Gastroesophageal sphincter (tissue), 4 donors: Measurements from ENCODE around the gene TNIP1. TPM values are rescaled to one million over a fixed set of nuclear protein-coding genes. Genes with fewer than 3 reads are reported as not detected.

Experiments used
- ATAC-seq: fragments of 150-250 bp; one replicate; pipeline ENCODE4 v1.9.1; 2016; ENCODE audit warnings: mild to moderate bottlenecking, moderate library complexity
- H3K27ac ChIP-seq, 4 donors: fragments of 200-600 bp; sonication (generic) in 3 of 4; 1 replicate in 3 of 4; 2 replicates in 1 of 4; pipeline ENCODE4 v1.5.1; 2016 to 2019
- H3K27me3 ChIP-seq: fragments of 200-600 bp; sonication (generic); one replicate; pipeline ENCODE4 v1.5.1; 2019
- H3K36me3 ChIP-seq, 2 donors: fragments of 200-600 bp; sonication (generic); one replicate each; pipeline ENCODE4 v1.5.1; 2019; ENCODE audit warnings: control low read depth in 1 of 2
- H3K4me1 ChIP-seq, 3 donors: fragments of 200-600 bp; sonication (generic); 1 replicate in 2 of 3; 2 replicates in 1 of 3; pipeline ENCODE4 v1.5.1; 2016 to 2019; ENCODE audit warnings: control low read depth in 2 of 3
- H3K4me3 ChIP-seq, 2 donors: fragments of 200-600 bp; sonication (generic); one replicate each; pipeline ENCODE4 v1.5.1; 2019; ENCODE audit warnings: mild to moderate bottlenecking in 1 of 2, moderate library complexity in 1 of 2
- H3K9me3 ChIP-seq, 3 donors: fragments of 200-600 bp; sonication (generic); one replicate each; pipeline ENCODE4 v1.5.1; 2017 to 2019; ENCODE audit warnings: control low read depth in 2 of 3
- EP300 ChIP-seq: sonication (generic); formaldehyde crosslinking; IDR thresholded peaks from one replicate; pipeline ENCODE4 v1.6.1; 2017; ENCODE audit warnings: antibody characterized with exemption, mild to moderate bottlenecking
- POLR2A ChIP-seq, 2 donors: fragments of 450-650 bp; IDR thresholded peaks; one replicate each; pipeline ENCODE4 v1.6.1; 2017; ENCODE audit warnings: antibody characterized with exemption in 2 of 2, mild to moderate bottlenecking in 2 of 2, moderate library complexity in 1 of 2
- POLR2AphosphoS5 ChIP-seq: sonication (generic); formaldehyde crosslinking; IDR thresholded peaks from one replicate; pipeline ENCODE4 v1.6.1; 2017; ENCODE audit warnings: antibody characterized with exemption
- WGBS, 2 donors: methylation state at CpG; one replicate each; pipeline ENCODE4 v1.1.5; 2018; ENCODE audit warnings: low coverage in 1 of 2; 5-methylcytosine and 5-hydroxymethylcytosine counted together
- total RNA-seq, 4 donors: library from RNA; depleted of rRNA; stranded (reverse); fragments of >200 nt; gene quantifications; one replicate each; pipeline ENCODE4 v1.1.0, GENCODE V29; 2016
- TF ChIP-seq, protein P1 (sequence below), 4 experiments: fragments of 200-600 bp in 2 of 4; fragments of 450-650 bp in 2 of 4; sonication (generic) in 1 of 4; IDR thresholded peaks; one replicate each; pipeline ENCODE4 v1.5.1; 2017 to 2019; ENCODE audit warnings: antibody characterized with exemption in 4 of 4, mild to moderate bottlenecking in 2 of 4, moderate library complexity in 2 of 4

The TNIP1 gene
- total RNA-seq, 4 donors from 2014 or later = 74.2 to 142 (median 97.9) TPM

DNA sequence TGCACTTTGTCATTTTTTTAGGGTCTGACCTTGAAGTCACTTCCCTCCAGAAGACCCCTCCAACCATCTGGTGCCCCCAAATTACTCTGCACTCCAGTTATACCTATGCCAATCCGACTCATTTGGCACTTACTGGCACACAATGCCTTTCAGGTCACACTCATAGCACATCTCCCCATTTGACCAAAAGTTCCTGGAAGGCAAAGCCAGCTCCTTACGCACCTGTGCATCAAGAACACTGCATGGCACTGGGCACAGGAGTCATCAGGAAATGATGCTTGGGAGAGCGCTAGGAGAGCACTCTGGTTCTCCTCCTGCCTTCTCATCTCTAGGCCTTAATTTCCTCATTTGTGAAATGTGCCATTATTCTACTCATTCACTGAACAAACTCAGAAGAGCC lies 2.9 kb downstream of the TNIP1 start:
- 91% methylated on average over 3 of the region's 3 CpGs; no CpG with 5 or more reads in 1 of the 2 donors for WGBS, 2 donors
- ATAC-seq = no peak
- no peak overlapping the region for H3K4me3 ChIP-seq
- no peaks in the 10 kb centered on the region for H3K9me3 ChIP-seq
- H3K4me1 ChIP-seq = peaks cover 0 to 64% (median 13%) of the 10 kb centered on the region in 3 donors
- H3K27ac ChIP-seq = no peak overlapping the region
- no peak for TF ChIP-seq EP300
- TF ChIP-seq, protein P1, sequence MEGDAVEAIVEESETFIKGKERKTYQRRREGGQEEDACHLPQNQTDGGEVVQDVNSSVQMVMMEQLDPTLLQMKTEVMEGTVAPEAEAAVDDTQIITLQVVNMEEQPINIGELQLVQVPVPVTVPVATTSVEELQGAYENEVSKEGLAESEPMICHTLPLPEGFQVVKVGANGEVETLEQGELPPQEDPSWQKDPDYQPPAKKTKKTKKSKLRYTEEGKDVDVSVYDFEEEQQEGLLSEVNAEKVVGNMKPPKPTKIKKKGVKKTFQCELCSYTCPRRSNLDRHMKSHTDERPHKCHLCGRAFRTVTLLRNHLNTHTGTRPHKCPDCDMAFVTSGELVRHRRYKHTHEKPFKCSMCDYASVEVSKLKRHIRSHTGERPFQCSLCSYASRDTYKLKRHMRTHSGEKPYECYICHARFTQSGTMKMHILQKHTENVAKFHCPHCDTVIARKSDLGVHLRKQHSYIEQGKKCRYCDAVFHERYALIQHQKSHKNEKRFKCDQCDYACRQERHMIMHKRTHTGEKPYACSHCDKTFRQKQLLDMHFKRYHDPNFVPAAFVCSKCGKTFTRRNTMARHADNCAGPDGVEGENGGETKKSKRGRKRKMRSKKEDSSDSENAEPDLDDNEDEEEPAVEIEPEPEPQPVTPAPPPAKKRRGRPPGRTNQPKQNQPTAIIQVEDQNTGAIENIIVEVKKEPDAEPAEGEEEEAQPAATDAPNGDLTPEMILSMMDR (IDR thresholded peaks at IDR 0.05) = no peak
- no peak for TF ChIP-seq POLR2A (IDR thresholded peaks at IDR 0.05)
- TF ChIP-seq POLR2AphosphoS5 = no peak
- H3K27me3 ChIP-seq = no peaks in the 10 kb centered on the region
- H3K36me3 ChIP-seq = peaks cover 0 to 19% of the 10 kb centered on the region in 2 donors

GRCh38 chr5:151077419-151077818 lies 3.4 kb downstream of the TNIP1 start:
- TF ChIP-seq POLR2AphosphoS5 (no peak), POLR2A (IDR thresholded peaks at IDR 0.05) (no peak), EP300 (no peak)
- TF ChIP-seq, protein P1 (IDR thresholded peaks at IDR 0.05) = no peak
- Histone ChIP-seq H3K27me3 (no peaks in the 10 kb centered on the region), H3K27ac (no peak overlapping the region), H3K36me3 (peaks cover 0 to 19% of the 10 kb centered on the region in 2 donors), H3K9me3 (no peaks in the 10 kb centered on the region), H3K4me1 (peaks cover 0 to 64% (median 17%) of the 10 kb centered on the region in 3 donors), H3K4me3 (no peak overlapping the region)
- ATAC-seq = no peak
- WGBS, 2 donors = 100% methylated on average over 1 of the region's 9 CpGs; no CpG with 5 or more reads in 1 of the 2 donors

GRCh38 chr5:151076616-151077015 lies 4.2 kb downstream of the TNIP1 start:
- Histone ChIP-seq H3K4me3 (no peak overlapping the region), H3K27ac (no peak overlapping the region), H3K27me3 (no peaks in the 10 kb centered on the region), H3K36me3 (peaks cover 0 to 19% of the 10 kb centered on the region in 2 donors), H3K9me3 (no peaks in the 10 kb centered on the region), H3K4me1 (peaks cover 0 to 64% (median 21%) of the 10 kb centered on the region in 3 donors)
- 93 to 100% methylated on average over 1 to 2 of the region's 6 CpGs for WGBS, 2 donors
- TF ChIP-seq POLR2A (IDR thresholded peaks at IDR 0.05) = no peak
- no peak for TF ChIP-seq EP300
- TF ChIP-seq POLR2AphosphoS5 = no peak
- TF ChIP-seq, protein P1 (IDR thresholded peaks at IDR 0.05) = no peak
- ATAC-seq = no peak

GRCh38 chr5:151075698-151076331 lies 5.0 kb downstream of the TNIP1 start:
- peaks cover 0 to 19% of the 10 kb centered on the region in 2 donors for H3K36me3 ChIP-seq
- 100% methylated on average over 1 of the region's 5 CpGs; no CpG with 5 or more reads in 1 of the 2 donors for WGBS, 2 donors
- ATAC-seq = no peak
- H3K9me3 ChIP-seq = no peaks in the 10 kb centered on the region
- no peak overlapping the region for H3K27ac ChIP-seq
- H3K27me3 ChIP-seq = no peaks in the 10 kb centered on the region
- peaks cover 0 to 70% (median 23%) of the 10 kb centered on the region in 3 donors for H3K4me1 ChIP-seq
- no peak overlapping the region for H3K4me3 ChIP-seq
- TF ChIP-seq POLR2A (IDR thresholded peaks at IDR 0.05) (no peak), POLR2AphosphoS5 (no peak), EP300 (no peak)
- TF ChIP-seq, protein P1 (IDR thresholded peaks at IDR 0.05) = no peak

- Histone ChIP-seq H3K4me1 (peaks cover 0 to 76% (median 32%) of the 10 kb centered on the region in 3 donors), H3K36me3 (peaks cover 0 to 19% of the 10 kb centered on the region in 2 donors), H3K27me3 (no peaks in the 10 kb centered on the region), H3K9me3 (no peaks in the 10 kb centered on the region), H3K27ac (no peak overlapping the region), H3K4me3 (no peak overlapping the region)
- 92 to 97% methylated on average over 2 of the region's 2 CpGs for WGBS, 2 donors
- TF ChIP-seq, protein P1 (IDR thresholded peaks at IDR 0.05) = no peak
- no peak for TF ChIP-seq POLR2A (IDR thresholded peaks at IDR 0.05)
- no peak for TF ChIP-seq EP300
- no peak for TF ChIP-seq POLR2AphosphoS5
- ATAC-seq = no peak
Observed at GRCh38 chr5:151074557-151074956, 6.3 kb downstream of the TNIP1 start.
